ENCODE measurements around the gene CATSPERZ.

GRCh38 chr11:64347193-64347867 lies 47.2 kb downstream of the CATSPERZ start:
- TF ChIP-seq CTCF (IDR thresholded peaks at IDR 0.05): no peak
- no peak for TF ChIP-seq POLR2AphosphoS5 (IDR thresholded peaks at IDR 0.05)
- TF ChIP-seq EP300 (IDR thresholded peaks at IDR 0.05; ENCODE audit: low read depth): no peak
- no peak for TF ChIP-seq POLR2A (IDR thresholded peaks at IDR 0.05)

Data from transverse colon (tissue), 4 donors.